ENCODE results near the gene SLC49A3.
A peak's percentile ranks its signal among the peaks of the same experiment; 100 is the strongest.

Gene SLC49A3

GRCh38 chr4:689723-690122, 772 bp upstream of the SLC49A3 start:
- H3K9me3 ChIP-seq (ENCODE audit: severe bottlenecking) = no peaks in the 10 kb centered on the region
- TF ChIP-seq CTCF (IDR thresholded peaks at IDR 0.05; ENCODE audit: poor library complexity, severe bottlenecking) = no peak
- no peak for DNase-seq (ENCODE audit: low spot score)
- no peak overlapping the region for H3K4me3 ChIP-seq (ENCODE audit: severe bottlenecking)
- no peak for ATAC-seq (ENCODE audit: low read depth)
- no peaks in the 10 kb centered on the region for H3K27me3 ChIP-seq (ENCODE audit: insufficient read depth, poor library complexity, severe bottlenecking)
- H3K4me1 ChIP-seq (ENCODE audit: insufficient read depth, poor library complexity, severe bottlenecking) = peaks cover 12% of the 10 kb centered on the region
- no peak overlapping the region for H3K27ac ChIP-seq (ENCODE audit: poor library complexity, severe bottlenecking)
- H3K36me3 ChIP-seq (ENCODE audit: low read depth) = no peaks in the 10 kb centered on the region

GRCh38 chr4:687971-688853, 739 bp downstream of the SLC49A3 start:
- DNase-seq (ENCODE audit: low spot score) (peak; percentile 60), ATAC-seq (ENCODE audit: low read depth) (no peak)
- Histone ChIP-seq H3K27me3 (ENCODE audit: insufficient read depth, poor library complexity, severe bottlenecking) (no peaks in the 10 kb centered on the region), H3K4me3 (ENCODE audit: severe bottlenecking) (no peak overlapping the region), H3K9me3 (ENCODE audit: severe bottlenecking) (no peaks in the 10 kb centered on the region), H3K27ac (ENCODE audit: poor library complexity, severe bottlenecking) (peak overlapping the region; percentile 50), H3K36me3 (ENCODE audit: low read depth) (no peaks in the 10 kb centered on the region), H3K4me1 (ENCODE audit: insufficient read depth, poor library complexity, severe bottlenecking) (peaks cover 12% of the 10 kb centered on the region)
- no peak for TF ChIP-seq CTCF (IDR thresholded peaks at IDR 0.05; ENCODE audit: poor library complexity, severe bottlenecking)

- no peaks in the 10 kb centered on the region for H3K9me3 ChIP-seq (ENCODE audit: severe bottlenecking)
- DNase-seq (ENCODE audit: low spot score) = peak; percentile 91
- no peaks in the 10 kb centered on the region for H3K36me3 ChIP-seq (ENCODE audit: low read depth)
- H3K27ac ChIP-seq (ENCODE audit: poor library complexity, severe bottlenecking) = peak overlapping the region; percentile 50
- no peaks in the 10 kb centered on the region for H3K27me3 ChIP-seq (ENCODE audit: insufficient read depth, poor library complexity, severe bottlenecking)
- peaks cover 12% of the 10 kb centered on the region for H3K4me1 ChIP-seq (ENCODE audit: insufficient read depth, poor library complexity, severe bottlenecking)
- H3K4me3 ChIP-seq (ENCODE audit: severe bottlenecking) = no peak overlapping the region
- ATAC-seq (ENCODE audit: low read depth) = peak; percentile 91
- no peak for TF ChIP-seq CTCF (IDR thresholded peaks at IDR 0.05; ENCODE audit: poor library complexity, severe bottlenecking)
These were observed 1.6 kb downstream of the SLC49A3 start for GRCh38 chr4:687048-687970.

- H3K9me3 ChIP-seq (ENCODE audit: severe bottlenecking) = no peaks in the 10 kb centered on the region
- H3K27me3 ChIP-seq (ENCODE audit: insufficient read depth, poor library complexity, severe bottlenecking) = no peaks in the 10 kb centered on the region
- TF ChIP-seq CTCF (IDR thresholded peaks at IDR 0.05; ENCODE audit: poor library complexity, severe bottlenecking) = no peak
- no peak overlapping the region for H3K4me3 ChIP-seq (ENCODE audit: severe bottlenecking)
- H3K4me1 ChIP-seq (ENCODE audit: insufficient read depth, poor library complexity, severe bottlenecking) = peaks cover 12% of the 10 kb centered on the region
- DNase-seq (ENCODE audit: low spot score) (no peak), ATAC-seq (ENCODE audit: low read depth) (no peak)
- H3K27ac ChIP-seq (ENCODE audit: poor library complexity, severe bottlenecking) = peak overlapping the region; percentile 50
- no peaks in the 10 kb centered on the region for H3K36me3 ChIP-seq (ENCODE audit: low read depth)
These were observed 2.4 kb downstream of the SLC49A3 start for GRCh38 chr4:686413-687040.

All from RWPE2 (cell line).